GM19043 (cell line): ENCODE measurements around the gene ADD3.

Experiments
- ATAC-seq: cut with Tn5 transposase; IDR thresholded peaks from one replicate; pipeline ENCODE4 v1.9.1; 2021; ENCODE audit warnings: low read depth; ENCODE audit not compliant: unreplicated experiment

ADD3 gene

DNA sequence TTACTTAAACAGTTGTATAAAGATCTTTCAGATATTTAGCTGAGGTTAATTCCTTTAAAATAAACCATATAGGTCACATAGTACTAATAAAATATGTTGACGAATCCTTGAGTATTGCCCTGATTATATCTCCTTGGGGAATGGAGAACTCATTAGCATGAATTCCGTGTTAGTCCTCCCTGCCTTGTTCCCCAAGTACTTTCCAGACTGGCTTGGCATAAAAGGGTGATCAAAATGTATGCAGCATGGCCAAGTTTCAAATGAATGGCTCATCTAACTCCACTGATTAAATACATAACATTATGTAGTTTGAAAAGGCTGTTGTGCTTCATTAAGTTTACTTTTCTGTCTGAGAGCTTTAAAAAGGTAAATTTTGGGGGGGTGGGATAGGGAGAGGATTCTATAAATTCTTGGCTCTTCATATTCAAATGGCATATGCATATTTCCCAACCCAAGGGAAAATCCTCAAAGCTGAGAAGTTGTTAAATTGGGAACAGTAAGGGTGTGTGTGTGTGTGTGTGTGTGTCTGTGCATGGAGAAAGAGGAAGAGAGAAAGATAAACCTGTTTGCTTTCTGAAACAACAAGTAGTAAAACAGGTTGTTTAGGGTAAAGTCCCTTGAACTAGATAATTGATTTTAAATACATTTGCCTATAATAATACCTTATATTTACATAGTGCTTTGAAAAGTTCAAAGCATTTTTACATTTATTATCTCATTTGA lies 4.8 kb upstream of the ADD3 start:
- no peak for ATAC-seq

DNA sequence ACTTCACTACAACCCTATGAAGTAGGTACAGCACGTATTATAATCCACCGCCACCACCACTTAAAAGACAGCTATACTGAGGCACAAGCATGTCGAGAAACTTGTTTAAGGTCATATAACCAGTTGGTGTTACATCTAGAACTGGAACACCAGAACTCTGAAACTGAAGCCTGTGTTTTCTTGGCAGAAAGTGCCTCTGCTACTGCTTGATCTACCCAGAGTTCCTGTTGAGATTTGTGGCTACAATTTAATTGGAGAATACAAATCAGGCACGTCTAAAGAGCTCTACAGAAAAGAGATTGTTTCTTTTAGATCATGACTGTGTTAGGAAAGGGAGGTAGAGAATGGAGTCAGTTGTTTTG lies 4.3 kb upstream of the ADD3 start:
- ATAC-seq: no peak

DNA sequence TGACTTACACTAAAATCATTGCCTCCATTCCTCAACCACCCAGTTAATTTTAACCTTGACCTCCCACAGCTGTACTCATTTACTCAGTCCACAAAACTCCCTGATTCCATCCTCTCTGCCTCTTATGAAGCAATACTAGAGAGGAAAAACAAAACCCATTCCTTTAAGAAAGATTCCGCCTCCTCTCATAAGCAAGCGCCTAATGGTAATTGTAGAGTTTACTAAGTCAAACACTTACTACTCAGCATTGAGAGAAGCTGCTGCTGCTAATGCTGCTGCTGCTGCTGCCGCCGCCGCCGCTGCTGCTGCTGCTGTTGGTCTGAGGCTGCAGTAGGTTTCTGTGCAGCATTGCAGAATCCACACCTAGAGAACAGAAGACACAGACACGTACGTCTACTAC lies 2.1 kb upstream of the ADD3 start:
- ATAC-seq: no peak

DNA sequence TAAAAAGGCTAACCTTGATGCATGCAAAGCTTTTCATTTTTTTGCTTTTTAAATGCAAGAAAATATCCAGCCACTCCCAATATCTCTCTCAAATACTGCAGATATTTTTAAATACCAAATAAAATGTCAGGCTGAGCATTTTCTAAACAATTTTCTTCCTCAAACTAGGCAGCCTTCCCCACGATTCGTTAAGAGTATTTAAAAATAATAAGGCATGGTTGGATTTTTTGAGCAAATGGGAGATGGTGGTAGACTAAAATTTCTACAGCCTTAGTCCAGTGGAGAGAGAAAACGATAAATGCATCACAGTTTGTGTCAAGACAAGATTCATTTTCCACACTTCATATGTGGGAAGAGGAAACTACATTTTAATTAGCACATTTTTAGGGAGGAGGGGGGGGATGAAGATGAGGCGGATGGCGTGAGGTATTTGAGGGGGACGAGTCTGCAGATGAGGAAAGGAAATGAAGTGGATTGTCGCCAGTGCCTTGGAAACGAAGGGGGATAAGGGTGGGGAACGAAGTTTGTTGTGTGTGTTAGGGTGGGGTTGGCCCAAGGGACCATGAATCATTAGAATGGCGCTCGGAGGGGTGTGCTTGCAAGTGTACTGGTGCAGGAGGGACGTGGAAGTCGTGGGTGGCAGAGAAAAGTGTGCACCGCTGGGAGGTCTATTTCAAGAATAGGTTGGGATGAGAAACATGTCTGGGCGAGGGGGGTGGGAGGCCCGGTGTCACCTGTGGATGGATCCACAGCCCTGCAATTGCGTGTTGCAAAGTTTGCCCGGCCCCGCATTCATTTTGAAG lies 1.2 kb upstream of the ADD3 start:
- no peak for ATAC-seq

DNA sequence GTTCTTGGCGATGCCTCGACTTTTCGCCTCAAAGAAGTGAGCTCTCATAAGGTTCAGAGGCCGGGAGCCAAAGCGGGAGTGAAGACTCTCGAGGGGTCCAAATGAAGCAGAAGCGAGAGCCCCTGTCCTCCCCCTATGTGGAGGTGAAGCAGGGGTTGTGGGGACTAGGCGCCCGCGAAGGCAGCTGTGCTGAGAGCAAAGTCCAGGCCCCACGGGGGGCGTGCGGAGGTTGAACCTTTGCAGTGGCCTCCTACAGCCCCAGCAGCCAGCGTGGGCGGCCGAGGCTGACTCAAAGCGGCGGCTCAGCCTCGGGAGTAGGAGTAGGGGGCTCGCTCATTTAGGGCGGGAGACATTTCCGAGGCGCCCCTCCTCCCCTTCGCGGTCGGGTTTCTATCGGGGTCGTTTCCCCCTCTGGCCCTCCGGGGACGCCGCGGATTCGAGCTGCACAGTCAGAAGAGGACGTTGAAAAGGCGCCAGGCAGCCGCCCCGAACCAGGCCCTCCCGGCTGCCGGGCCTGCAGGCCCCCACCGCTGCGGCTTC lies 553 bp upstream of the ADD3 start:
- peak; percentile 22 for ATAC-seq

DNA sequence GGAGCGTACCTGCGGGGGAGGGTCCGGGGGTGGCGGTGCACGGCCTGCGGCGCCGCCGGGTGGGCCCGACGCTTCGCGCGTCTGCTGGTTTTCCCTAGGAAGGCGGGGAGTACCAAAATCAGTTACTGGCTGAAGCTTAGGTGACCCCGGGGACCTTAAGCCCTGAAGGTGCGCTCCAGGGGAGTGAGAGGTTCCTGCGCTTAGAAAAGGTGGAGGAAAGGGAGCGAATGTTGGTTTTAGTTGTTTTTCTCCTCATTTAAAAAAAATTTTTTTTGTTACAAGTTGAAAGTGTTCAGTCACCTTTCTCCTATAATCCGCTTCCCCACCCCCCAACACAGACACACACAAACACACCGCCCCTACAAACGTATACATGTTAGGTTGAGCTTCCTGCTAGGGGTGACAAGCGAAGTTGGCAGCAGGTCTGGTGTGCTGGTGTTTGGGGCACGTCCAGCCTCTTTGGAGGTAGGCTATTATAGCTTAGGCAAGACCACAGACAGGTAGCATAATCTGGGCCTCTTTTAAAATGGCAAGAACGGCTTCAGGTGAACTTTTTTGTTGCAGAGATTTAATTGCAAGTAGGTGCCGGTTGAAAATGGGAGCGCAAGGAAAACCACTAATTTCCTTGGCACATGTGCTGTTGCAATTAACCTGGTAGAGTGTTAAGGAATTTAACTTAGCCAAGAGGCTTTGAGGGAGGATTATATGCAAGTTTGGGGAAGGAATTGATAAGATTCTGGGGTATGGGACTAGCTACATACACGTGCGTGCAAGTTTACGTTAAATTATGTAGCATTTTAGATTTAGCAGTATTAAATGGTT lies 945 bp downstream of the ADD3 start:
- peak; percentile 17 for ATAC-seq

DNA sequence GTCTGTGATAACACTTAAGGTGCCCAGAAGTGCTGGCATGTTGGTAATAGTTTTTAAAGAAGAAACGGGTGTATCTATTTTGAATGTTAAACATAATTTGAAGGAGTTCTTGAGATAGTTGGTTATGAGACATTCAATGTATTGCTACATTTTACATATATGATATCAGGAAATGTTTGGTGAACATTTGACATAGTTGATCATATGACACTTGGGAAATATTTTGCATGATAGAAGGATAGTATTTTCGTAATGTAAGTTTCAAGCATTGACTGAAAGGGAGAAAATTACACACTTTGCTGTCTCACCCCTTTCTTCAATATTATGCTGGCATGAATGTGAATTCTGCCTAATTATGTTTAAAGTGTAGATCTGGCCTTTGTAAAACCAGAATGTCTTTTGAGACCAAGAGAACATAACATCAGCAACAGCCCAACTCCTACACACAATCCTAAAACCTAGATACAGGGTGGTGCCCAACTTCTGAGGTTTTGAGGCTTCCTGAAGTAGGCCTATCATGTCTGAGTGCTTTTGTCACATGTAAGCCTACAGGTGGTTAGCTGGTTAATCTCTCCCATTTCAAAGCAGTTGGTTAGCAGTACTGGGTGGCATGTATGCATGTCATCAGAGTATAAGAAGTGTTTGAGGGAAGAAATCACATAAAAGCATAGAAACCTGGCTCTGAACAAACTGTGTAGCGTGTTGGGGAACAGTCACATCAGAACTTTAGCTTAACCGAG lies 2.1 kb downstream of the ADD3 start:
- ATAC-seq: peak; percentile 17

DNA sequence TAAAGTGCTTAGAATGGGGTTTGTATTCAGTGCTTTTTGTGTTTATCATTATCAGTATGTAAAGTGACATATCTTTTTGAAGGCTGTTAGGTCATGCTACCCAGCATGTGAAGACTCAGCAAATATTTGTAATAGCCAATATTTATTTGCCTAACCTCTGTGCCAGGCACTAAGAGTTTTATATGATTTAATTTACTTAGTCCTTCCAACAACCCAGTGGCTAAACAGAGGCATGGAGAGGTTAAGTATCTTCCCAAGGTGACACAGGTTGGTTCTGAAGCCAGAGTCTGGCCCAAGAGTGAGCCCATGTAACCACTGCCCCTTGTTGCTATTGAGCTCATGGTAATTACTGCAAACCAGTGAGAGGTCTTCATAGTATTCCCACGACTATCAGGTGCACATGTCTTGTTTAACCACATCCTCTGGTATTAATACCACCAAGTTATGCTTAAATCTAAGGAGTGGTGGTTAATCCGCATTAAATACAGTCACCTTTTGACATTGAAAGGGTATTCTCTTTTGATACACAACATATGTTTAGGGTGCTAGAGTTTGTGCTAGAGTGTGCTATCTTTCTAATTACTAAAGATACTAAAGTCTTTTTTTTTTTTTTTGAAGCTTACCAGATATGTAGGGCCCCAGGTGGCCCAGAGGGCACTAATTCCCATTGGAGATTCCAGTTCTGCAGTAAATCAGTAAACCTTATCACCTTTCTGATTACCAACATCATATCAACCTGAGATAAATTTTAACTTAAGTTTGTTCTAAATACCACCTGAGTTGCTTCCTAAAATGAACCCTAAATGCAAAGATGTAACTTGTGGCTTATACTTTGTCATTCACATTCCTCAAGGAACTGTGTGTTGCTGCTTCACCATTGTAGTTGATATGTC lies 2.9 kb downstream of the ADD3 start:
- ATAC-seq: no peak

DNA sequence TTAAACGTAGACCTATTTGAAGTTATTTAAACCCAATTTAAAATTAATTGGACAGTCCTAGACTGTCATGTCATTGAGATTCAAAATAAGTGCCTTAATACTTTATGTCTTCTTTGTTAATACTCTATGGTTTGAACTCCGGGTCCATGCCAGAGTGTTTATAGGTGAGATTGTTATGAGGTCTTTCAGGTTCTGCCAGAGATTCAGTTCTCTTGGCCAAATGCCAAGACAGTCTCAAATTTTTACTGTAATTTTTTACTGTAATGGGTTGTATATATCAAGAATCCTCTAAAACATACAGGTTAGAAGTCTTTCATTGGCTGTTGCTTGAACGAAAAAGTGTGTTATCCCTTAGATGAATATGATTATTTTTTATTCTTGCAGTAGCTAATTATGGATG lies 3.9 kb downstream of the ADD3 start:
- no peak for ATAC-seq

DNA sequence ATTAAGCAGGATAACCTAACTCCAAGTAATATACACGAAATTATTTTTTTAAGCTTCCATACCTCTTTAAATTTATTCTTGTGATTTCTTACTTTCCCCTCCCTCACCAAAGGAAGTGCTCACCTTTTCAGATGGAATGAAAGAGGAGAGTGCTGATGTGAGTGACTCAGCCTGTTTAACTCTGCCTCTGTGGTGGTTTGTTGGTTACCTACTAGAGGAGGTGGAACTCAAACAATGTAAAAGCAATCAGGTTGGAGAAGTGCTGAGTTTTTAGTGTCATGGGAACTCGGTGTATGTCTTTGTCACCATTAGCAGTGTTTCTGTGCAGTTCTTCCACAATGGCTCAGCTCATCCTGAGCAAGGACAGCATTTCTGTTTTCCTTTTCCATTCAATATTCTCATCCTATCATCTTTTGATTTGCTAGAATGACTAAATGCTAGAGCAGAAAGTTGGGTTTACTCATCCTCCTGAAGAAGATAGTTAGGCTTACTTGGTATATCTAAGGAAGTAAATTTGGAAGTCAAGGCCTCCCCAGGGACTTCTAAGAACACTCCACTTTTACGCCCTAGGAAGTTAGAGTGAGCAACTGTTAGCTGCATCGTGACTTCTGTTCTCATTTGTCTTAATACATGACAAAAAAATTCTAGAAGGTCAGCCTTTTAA lies 6.0 kb downstream of the ADD3 start:
- ATAC-seq: no peak

DNA sequence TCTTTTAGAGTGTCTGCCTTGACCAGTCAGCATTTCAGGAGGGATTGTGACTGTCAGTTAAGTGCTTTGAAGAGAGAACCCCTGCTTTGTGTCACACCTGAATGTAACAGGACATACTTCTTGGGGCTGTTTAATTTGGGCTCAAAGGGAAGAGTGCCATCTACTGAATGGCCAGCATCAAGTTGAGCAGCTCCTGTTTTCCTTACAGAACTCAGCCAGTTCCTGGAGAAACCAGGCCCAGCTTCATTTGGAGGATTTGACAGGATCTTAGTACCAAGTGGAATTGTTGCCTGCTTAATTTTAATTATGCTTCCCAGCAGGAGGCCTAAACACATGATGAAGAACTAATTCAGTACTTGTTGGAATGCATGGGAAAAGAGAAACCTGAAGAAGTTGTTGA lies 8.3 kb downstream of the ADD3 start:
- no peak for ATAC-seq

DNA sequence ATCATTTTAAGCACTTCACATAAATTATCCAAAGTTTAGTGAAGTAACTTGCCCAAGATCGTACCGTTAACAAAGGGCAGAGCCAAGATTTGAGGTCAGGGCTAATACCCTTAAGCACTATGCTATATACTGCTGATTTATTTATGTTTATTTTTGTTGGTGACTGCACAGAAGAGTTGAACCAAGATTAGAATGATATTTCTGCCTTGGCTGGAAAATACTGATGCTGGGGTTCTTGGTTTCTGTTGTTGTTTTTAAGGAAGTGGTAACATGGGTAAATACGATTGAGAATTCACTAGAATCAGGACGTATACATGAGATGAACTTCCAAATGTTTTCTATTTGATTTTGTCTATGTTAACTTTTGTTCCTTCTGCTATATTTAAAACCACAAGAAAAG lies 9.3 kb downstream of the ADD3 start:
- ATAC-seq: no peak

DNA sequence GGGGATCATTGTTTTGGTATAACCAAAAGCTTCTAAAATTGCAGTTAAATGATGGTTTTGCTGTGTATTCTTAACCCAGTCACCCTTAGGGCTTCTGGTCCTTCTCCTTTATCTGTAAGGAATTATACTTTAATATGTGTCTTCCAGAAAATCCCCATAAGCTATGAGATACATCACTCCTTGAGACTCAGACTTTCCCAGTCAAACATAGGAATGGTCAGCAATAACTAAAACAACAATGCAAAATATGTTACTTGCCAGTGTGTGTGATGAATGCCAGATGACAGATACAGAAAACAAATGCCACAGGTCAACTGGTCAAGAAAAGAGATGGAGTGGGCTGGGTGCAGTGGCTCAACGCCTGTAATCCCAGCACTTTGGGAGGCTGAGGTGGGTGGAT lies 10.1 kb downstream of the ADD3 start:
- ATAC-seq: no peak

DNA sequence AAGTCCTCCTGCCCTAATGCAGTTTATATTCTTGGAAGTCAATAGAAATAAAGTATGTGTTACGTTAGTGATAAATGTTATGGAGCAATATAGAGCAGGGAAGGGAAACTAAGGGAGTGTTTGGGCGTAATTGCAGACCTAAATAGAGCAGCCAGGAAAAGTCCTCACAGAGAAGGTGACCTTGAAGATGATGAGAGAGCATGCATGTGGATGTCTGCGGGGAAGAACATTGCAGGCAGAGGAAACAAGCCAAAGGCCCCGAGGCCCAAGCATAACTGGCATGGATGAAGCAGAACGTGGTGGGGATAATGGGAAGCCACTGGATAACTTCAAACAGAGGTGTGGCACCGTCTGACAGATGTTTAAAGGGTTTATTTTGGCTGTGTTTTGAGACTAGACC lies 12.5 kb downstream of the ADD3 start:
- no peak for ATAC-seq

DNA sequence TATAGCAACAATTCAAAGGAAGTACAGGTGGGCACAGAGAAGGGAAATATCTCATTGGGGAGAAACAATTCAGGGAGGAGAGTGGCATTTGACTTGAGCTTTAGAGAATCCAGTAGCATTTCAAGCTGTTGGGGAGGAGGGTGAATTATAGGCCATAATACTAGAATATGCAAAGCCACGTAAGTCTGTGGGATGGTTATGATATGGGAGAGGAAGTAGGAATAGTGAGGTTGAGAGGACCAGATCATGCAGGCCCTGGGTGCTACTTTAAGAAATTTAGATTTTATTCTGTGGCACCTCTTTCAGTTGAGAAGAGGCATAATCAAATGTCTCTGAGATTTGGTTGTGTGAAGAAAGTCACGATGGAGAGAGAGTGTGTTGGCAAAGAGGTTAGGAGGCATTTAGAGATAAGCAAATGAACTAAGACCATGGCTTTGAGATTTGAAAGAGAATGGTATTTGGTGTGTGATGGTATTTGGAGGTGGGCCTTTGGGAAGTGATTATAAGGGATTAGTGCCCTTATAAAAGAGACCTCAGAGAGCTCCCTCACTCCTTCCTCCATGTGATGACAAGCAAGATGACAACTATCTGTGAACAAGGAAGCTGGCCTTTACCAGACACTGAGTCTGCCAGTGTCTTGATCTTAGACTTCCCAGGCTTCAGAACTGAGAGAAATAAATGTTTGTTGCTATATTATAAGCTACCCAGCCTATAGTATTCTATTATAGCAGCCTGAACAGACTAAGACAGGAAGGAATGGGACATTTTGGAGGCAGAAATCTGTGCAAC lies 15.1 kb downstream of the ADD3 start:
- no peak for ATAC-seq

DNA sequence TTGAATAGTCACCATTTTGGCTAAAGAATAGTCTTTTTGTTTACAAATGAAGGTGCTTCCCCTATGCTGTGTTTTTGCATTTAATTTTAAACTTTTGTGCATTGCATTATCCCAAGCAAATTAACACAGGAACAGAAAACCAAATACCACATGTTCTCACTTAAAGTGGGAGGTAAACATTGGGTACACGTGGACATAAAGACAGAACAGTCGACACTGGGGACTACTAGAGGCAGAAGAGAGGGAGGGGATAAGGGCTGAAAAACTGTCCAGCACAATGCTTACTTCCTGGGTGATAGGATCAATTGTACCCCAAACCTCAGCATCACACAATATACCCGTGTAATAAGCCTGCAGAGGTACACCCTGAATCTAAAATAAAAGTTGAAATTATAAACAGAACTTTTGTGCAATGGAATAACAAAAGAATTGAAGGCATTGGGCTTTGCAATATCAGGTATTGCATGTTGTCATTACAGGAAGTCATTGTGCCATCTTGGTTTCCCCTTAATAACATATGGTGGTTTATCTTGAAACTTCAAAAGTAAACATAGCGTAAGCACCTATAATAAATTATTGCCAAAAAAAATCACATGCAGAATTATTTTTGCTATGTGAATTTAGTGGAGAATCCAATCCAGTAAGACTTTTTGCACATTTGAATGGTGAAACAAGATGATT lies 16.1 kb downstream of the ADD3 start:
- no peak for ATAC-seq

DNA sequence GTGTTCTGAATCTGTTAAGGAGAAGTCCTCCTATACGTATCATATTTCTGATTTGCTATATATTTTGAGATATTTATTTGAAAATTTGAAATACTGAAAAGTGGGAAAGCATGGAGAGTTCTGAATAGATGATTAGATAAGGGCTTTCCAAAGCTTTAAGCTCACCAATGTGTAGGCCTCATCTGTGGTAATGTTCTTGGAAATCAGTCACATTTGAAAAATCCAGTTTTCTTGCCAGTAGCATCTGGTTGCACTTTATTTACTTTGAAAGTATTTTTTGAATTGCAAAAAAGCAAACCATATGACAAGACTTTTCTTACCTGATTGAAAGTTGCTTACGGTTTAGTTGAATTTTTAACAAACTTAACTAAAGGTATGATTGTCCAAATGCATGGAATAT lies 21.7 kb downstream of the ADD3 start:
- ATAC-seq: no peak
